GM18951 (cell line): Measurements from ENCODE around the gene ZNF865.

Experiments used
- POLR2A ChIP-seq: IDR thresholded peaks from 4 replicates; pipeline ENCODE4 v1.6.1; 2011; ENCODE audit warnings: mild to moderate bottlenecking; ENCODE audit not compliant: insufficient read length, insufficient read depth; ENCODE audit errors: extremely low read depth
- in situ Hi-C: fragments of 300-500 bp; cut with MboI; formaldehyde crosslinking; loops from one replicate; pipeline ENCODE4 v1.12.0; 2022; ENCODE audit warnings: low sequenced_read_pairs, mixed read lengths, inconsistent platforms; ENCODE audit not compliant: unreplicated experiment

ZNF865 gene

GRCh38 chr19:55606471-55606787 is 982 bp downstream of the ZNF865 start:
- no peak for TF ChIP-seq POLR2A
- in situ Hi-C loops = no loop called here

DNA sequence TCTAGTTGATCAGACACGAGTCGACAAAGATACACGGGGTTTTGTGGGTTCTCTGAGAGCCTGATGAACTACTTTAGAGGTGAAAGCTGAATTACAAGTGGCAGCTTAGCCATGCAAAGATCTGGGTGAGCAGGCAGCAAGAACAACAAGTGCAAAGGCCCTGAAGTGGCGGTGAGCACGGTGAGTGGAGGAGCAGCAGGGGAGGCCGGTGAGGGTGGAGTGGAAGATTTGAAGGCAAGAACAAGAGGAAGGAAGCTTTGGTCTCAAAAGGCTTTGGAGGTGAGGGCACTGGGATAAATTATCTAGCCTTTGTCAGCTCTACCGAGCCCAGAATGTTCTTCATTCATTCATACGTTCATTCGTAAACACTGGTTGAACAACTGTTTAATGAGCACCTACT is 1.4 kb downstream of the ZNF865 start:
- TF ChIP-seq POLR2A = no peak
- in situ Hi-C loops = no loop called here

GRCh38 chr19:55609326-55609725 is 3.9 kb downstream of the ZNF865 start:
- no peak for TF ChIP-seq POLR2A
- in situ Hi-C loops = no loop called here

GRCh38 chr19:55611300-55611982 is 6.0 kb downstream of the ZNF865 start:
- in situ Hi-C loops = no loop called here
- no peak for TF ChIP-seq POLR2A

GRCh38 chr19:55611983-55612645 is 6.7 kb downstream of the ZNF865 start:
- TF ChIP-seq POLR2A = no peak
- in situ Hi-C loops = no loop called here

- in situ Hi-C loops = no loop called here
- no peak for TF ChIP-seq POLR2A
These were observed 7.9 kb downstream of the ZNF865 start for GRCh38 chr19:55613396-55613795.

- in situ Hi-C loops = no loop called here
- no peak for TF ChIP-seq POLR2A
These were observed 8.7 kb downstream of the ZNF865 start for GRCh38 chr19:55613930-55614710.

DNA sequence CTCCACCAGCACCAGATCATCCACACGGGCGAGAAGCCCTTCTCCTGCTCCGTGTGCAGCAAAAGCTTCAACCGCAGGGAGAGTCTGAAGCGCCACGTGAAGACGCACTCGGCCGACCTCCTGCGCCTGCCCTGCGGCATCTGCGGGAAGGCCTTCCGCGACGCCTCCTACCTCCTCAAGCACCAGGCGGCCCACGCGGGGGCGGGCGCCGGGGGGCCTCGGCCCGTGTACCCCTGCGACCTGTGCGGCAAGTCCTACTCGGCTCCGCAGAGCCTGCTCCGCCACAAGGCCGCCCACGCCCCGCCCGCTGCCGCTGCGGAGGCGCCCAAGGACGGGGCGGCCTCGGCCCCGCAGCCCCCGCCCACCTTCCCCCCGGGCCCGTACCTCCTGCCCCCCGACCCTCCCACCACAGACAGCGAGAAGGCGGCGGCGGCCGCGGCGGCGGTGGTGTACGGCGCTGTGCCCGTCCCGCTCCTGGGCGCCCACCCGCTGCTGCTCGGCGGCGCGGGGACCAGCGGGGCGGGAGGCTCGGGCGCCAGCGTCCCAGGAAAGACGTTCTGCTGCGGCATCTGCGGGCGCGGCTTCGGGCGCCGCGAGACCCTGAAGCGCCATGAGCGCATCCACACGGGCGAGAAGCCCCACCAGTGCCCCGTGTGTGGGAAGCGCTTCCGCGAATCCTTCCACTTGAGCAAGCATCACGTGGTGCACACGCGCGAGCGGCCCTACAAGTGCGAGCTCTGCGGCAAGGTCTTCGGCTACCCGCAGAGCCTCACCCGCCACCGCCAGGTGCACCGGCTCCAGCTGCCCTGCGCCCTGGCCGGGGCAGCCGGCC is 9.5 kb downstream of the ZNF865 start:
- in situ Hi-C loops = no loop called here
- no peak for TF ChIP-seq POLR2A

GRCh38 chr19:55615543-55616394 is 10.3 kb downstream of the ZNF865 start:
- TF ChIP-seq POLR2A = no peak
- in situ Hi-C loops = no loop called here

GRCh38 chr19:55616395-55616875 is 11.0 kb downstream of the ZNF865 start:
- TF ChIP-seq POLR2A = no peak
- in situ Hi-C loops = no loop called here

- TF ChIP-seq POLR2A = no peak
These were observed 12.0 kb downstream of the ZNF865 start for GRCh38 chr19:55617426-55617825.

GRCh38 chr19:55618426-55618825 is 13.0 kb downstream of the ZNF865 start:
- in situ Hi-C loops = no loop called here
- no peak for TF ChIP-seq POLR2A

More at GRCh38 chr19:55617426-55617825, 12.0 kb downstream of the ZNF865 start:
- in situ Hi-C loops = no loop called here
